Daoy (cell line): ENCODE results near the gene CTXND1. TPM values are rescaled to one million over a fixed set of nuclear protein-coding genes. Genes with fewer than 3 reads are reported as not detected.
A peak's percentile ranks its signal among the peaks of the same experiment; 100 is the strongest.

Experiments used
- DNase-seq: peaks from one replicate; pipeline ENCODE4 v3.0.0-alpha.2; 2015; ENCODE audit warnings: low read depth
- total RNA-seq: library from RNA; depleted of rRNA; stranded (reverse); fragments of >200 nt; shearing (Covaris generic); gene quantifications from 2 replicates; pipeline ENCODE4 v1.2.3, GENCODE V29; 2014

Gene CTXND1
- total RNA-seq, 1 experiment from 2014 or later, result not detected

- DNase-seq, result no peak
Measured at GRCh38 chr15:80259942-80260510, 8.0 kb upstream of the CTXND1 start.

- DNase-seq, result peak; percentile 24
Measured at GRCh38 chr15:80251428-80252120, 439 bp downstream of the CTXND1 start.

- no peak for DNase-seq
Measured at GRCh38 chr15:80250614-80251427, 1.2 kb downstream of the CTXND1 start.

- DNase-seq, result no peak
Measured at GRCh38 chr15:80249973-80250372, 2.0 kb downstream of the CTXND1 start.

- no peak for DNase-seq
Measured at GRCh38 chr15:80247320-80247719, 4.7 kb downstream of the CTXND1 start.

GRCh38 chr15:80246425-80246894 lies 5.6 kb downstream of the CTXND1 start:
- DNase-seq, result no peak

- no peak for DNase-seq
Measured at GRCh38 chr15:80242802-80243201, 9.2 kb downstream of the CTXND1 start.

GRCh38 chr15:80242132-80242769 lies 9.8 kb downstream of the CTXND1 start:
- DNase-seq, result peak; percentile 51

GRCh38 chr15:80241508-80241907 lies 10.5 kb downstream of the CTXND1 start:
- DNase-seq, result no peak

GRCh38 chr15:80240276-80240675 lies 11.7 kb downstream of the CTXND1 start:
- DNase-seq, result no peak

- DNase-seq, result peak; percentile 36
Measured at GRCh38 chr15:80234883-80235282, 17.1 kb downstream of the CTXND1 start.

GRCh38 chr15:80233581-80233980 lies 18.4 kb downstream of the CTXND1 start:
- DNase-seq, result no peak

GRCh38 chr15:80231371-80231770 lies 20.6 kb downstream of the CTXND1 start:
- DNase-seq, result no peak

- DNase-seq, result peak; percentile 43
Measured at GRCh38 chr15:80228959-80229610, 22.9 kb downstream of the CTXND1 start.

- no peak for DNase-seq
Measured at GRCh38 chr15:80219955-80220354, 32.1 kb downstream of the CTXND1 start.

- DNase-seq, result no peak
Measured at GRCh38 chr15:80217327-80217900, 34.6 kb downstream of the CTXND1 start.

- no peak for DNase-seq
Measured at GRCh38 chr15:80216911-80217310, 35.1 kb downstream of the CTXND1 start.

- DNase-seq, result no peak
Measured at GRCh38 chr15:80216141-80216540, 35.9 kb downstream of the CTXND1 start.

- DNase-seq, result no peak
Measured at GRCh38 chr15:80214910-80215309, 37.1 kb downstream of the CTXND1 start.

GRCh38 chr15:80211976-80212375 lies 40.0 kb downstream of the CTXND1 start:
- DNase-seq, result no peak
